Naive thymus-derived CD4-positive, alpha-beta T cell (primary cell): ENCODE measurements around the gene STS. TPM values are rescaled to one million over a fixed set of nuclear protein-coding genes. Genes with fewer than 3 reads are reported as not detected.

Experiments used
- ATAC-seq: fragments of 150-1000 bp; cut with Tn5 transposase; 2 replicates; pipeline ENCODE4 v1.10.0; 2021; ENCODE audit warnings: mild to moderate bottlenecking, moderate library complexity
- CTCF ChIA-PET: fragments of 350-600 bp; sonication (Branson Sonifier 250); formaldehyde crosslinking; loops from one replicate; lab custom pipeline; 2021; ENCODE audit warnings: antibody characterized with exemption; lab: Charles Lee
- POLR2A ChIA-PET: fragments of 350-600 bp; sonication (Branson Sonifier 250); formaldehyde crosslinking; loops from one replicate; lab custom pipeline; 2021; ENCODE audit warnings: antibody characterized with exemption, inconsistent platforms; lab: Charles Lee
- DNase-seq, 9 donors: peaks; one replicate each; pipeline versions ENCODE4 v3.0.0 to v3.0.0-alpha.2; 2020 to 2022; ENCODE audit warnings: mixed read lengths in 1 of 9
- H3K27ac ChIP-seq: one replicate; pipeline ENCODE4 v1.7.0; 2013; ENCODE audit warnings: mild to moderate bottlenecking, low read depth, low read length, moderate library complexity
- H3K27me3 ChIP-seq, 2 donors: one replicate each; pipeline ENCODE4 v1.7.0; 2013; ENCODE audit warnings: low read length in 2 of 2, mild to moderate bottlenecking in 2 of 2, moderate library complexity in 2 of 2; ENCODE audit not compliant: control insufficient read depth in 2 of 2, insufficient read depth in 2 of 2
- H3K36me3 ChIP-seq, 3 experiments: 1 replicate in 2 of 3; 2 replicates in 1 of 3; pipeline ENCODE4 v1.7.0; 2013; ENCODE audit warnings: low read length in 3 of 3, mild to moderate bottlenecking in 3 of 3, moderate library complexity in 1 of 3; ENCODE audit not compliant: insufficient read depth in 3 of 3, control insufficient read depth in 2 of 3
- H3K4me1 ChIP-seq, 2 donors: one replicate each; pipeline ENCODE4 v1.7.0; 2013; ENCODE audit warnings: low read length in 2 of 2, mild to moderate bottlenecking in 2 of 2, moderate library complexity in 1 of 2; ENCODE audit not compliant: control insufficient read depth in 2 of 2, insufficient read depth in 2 of 2
- H3K4me3 ChIP-seq: 2 replicates; pipeline ENCODE4 v1.7.0; 2013; ENCODE audit warnings: mild to moderate bottlenecking, low read length
- H3K9me3 ChIP-seq, 3 experiments: 1 replicate in 2 of 3; 2 replicates in 1 of 3; pipeline ENCODE4 v1.7.0; 2013; ENCODE audit warnings: low read length in 3 of 3; ENCODE audit not compliant: control insufficient read depth in 2 of 3
- H3K27ac Mint-ChIP-seq, 9 donors: one replicate each; pipeline ENCODE4 v1.8.0; 2020 to 2022; ENCODE audit warnings: mixed read lengths in 9 of 9, mild to moderate bottlenecking in 8 of 9, moderate library complexity in 5 of 9, inconsistent platforms in 2 of 9
- H3K27me3 Mint-ChIP-seq, 5 donors: one replicate each; pipeline ENCODE4 v1.8.0; 2021 to 2022; ENCODE audit warnings: mixed read lengths in 5 of 5, mild to moderate bottlenecking in 1 of 5
- H3K36me3 Mint-ChIP-seq, 5 donors: one replicate each; pipeline ENCODE4 v1.8.0; 2020 to 2022; ENCODE audit warnings: mixed read lengths in 5 of 5, mild to moderate bottlenecking in 3 of 5, inconsistent platforms in 1 of 5
- H3K4me1 Mint-ChIP-seq, 7 donors: one replicate each; pipeline ENCODE4 v1.8.0; 2020 to 2022; ENCODE audit warnings: mixed read lengths in 7 of 7, mild to moderate bottlenecking in 3 of 7, inconsistent platforms in 1 of 7
- H3K4me3 Mint-ChIP-seq, 10 donors: one replicate each; pipeline ENCODE4 v1.8.0; 2020 to 2022; ENCODE audit warnings: mild to moderate bottlenecking in 10 of 10, mixed read lengths in 10 of 10, moderate library complexity in 6 of 10, inconsistent platforms in 2 of 10
- H3K9me3 Mint-ChIP-seq, 11 donors: one replicate each; pipeline ENCODE4 v1.8.0; 2020 to 2022; ENCODE audit warnings: mixed read lengths in 11 of 11, mild to moderate bottlenecking in 4 of 11, inconsistent platforms in 1 of 11, moderate library complexity in 1 of 11
- intact Hi-C, 2 donors: fragments of 100-400 bp; cut with micrococcal nuclease; formaldehyde crosslinking; loops; one replicate each; pipeline ENCODE4 v1.15.1; 2023
- polyA plus RNA-seq, 2 donors: library from polyadenylated mRNA; unstranded; fragments of 300-500 nt; fragmentation: Illumina TruSeq; gene quantifications; one replicate each; pipeline ENCODE4 v1.2.3, GENCODE V29; 2021
- total RNA-seq, 6 experiments: library from RNA in 5 of 6; stranded (reverse) in 5 of 6; gene quantifications; 1 replicate in 5 of 6; 2 replicates in 1 of 6; pipeline ENCODE4 v1.2.3 and lab custom pipeline; 2021 to 2026

The STS gene
- total and polyA plus RNA-seq, 7 experiments from 2014 or later: 0.21 to 2.3 (median 0.78) TPM

- Mint-ChIP-seq H3K4me1 (peaks cover 4 to 62% (median 26%) of the 10 kb centered on the region in 7 donors), H3K4me3 (peak overlapping the region in 1 of 10 donors; percentile 5), H3K27me3 (no peaks in the 10 kb centered on the region), H3K9me3 (peaks cover 0 to 13% (median 0%) of the 10 kb centered on the region in 11 donors), H3K36me3 (peaks cover 0 to 71% (median 18%) of the 10 kb centered on the region in 5 donors), H3K27ac (no peak overlapping the region)
- no peaks in the 10 kb centered on the region for H3K9me3 ChIP-seq
- no peaks in the 10 kb centered on the region for H3K4me1 ChIP-seq
- H3K27ac ChIP-seq: no peak overlapping the region
- ATAC-seq (no peak), DNase-seq (no peak)
- no peaks in the 10 kb centered on the region for H3K36me3 ChIP-seq
- intact Hi-C loops: no loop called here
- H3K27me3 ChIP-seq: no peaks in the 10 kb centered on the region
- H3K4me3 ChIP-seq: no peak overlapping the region
- ChIA-PET CTCF (no interaction called here), POLR2A (no interaction called here)
Measured at GRCh38 chrX:7117587-7117986, 29.9 kb upstream of the STS start.

DNA sequence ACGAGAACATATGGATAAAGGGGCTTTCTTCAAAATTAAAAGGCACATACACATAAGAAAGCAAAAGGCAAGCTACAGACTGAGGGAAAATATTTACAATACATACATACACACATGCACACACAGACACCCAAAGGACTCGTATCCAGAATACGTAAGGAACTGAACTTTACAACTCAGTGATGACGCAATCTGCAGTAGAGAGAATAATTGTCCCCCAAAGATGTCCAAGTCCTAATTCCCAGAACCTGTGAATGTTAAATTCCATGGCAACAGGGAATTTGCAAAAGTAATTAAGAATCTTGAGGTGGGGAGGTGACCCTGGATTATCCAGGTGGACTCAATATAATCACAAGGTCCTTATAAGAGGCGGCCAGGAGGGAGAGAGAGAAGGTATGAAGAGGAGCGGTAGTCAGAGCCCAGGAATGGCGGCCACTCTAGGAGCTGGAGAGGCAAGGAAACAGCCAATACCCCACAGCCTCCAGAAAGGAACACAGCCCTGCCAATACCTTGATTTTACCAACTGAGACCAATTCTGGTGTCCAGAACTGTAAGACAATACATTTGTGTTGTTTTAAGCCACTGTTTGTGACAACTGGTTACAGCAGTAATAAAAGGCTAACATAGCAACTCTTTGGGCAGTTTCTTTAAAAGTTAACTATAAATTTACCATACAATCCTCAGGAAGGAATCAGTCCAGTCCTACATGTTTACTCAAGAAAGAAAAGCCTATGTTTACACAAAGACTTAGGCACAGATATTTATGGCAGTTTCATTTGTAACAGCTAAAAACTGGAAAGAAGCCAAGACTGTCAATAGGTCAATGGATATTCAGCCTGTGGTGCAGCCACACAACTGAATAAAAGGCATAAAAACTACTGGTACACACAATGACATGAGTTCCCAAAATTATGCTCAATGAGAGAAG is 27.3 kb upstream of the STS start:
- Mint-ChIP-seq H3K9me3 (peaks cover 0 to 23% (median 0%) of the 10 kb centered on the region in 11 donors), H3K4me3 (no peak overlapping the region), H3K4me1 (peaks cover 4 to 59% (median 32%) of the 10 kb centered on the region in 7 donors), H3K27ac (no peak overlapping the region), H3K27me3 (no peaks in the 10 kb centered on the region), H3K36me3 (peaks cover 0 to 63% (median 26%) of the 10 kb centered on the region in 5 donors)
- ChIA-PET CTCF (no interaction called here), POLR2A (no interaction called here)
- Histone ChIP-seq H3K4me3 (no peak overlapping the region), H3K36me3 (no peaks in the 10 kb centered on the region), H3K9me3 (no peaks in the 10 kb centered on the region), H3K27ac (no peak overlapping the region), H3K27me3 (no peaks in the 10 kb centered on the region), H3K4me1 (no peaks in the 10 kb centered on the region)
- ATAC-seq (no peak), DNase-seq (no peak)
- intact Hi-C loops: no loop called here

DNA sequence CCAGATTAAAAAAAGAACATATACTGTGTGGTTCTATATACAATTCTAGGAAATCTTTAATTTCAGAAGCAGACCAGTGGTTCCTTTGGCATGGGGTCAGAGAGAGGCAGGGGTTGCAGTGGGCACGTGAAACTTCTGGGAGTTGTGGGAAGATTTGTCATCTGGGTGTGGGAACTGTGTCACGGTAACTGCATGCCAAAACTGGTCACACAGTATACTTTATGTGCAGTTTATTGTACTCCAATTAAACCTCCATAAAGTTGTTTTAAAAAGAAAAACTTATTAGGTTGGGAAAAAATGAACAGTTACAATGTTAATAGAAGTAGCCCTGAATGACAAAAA is 26.7 kb upstream of the STS start:
- Histone ChIP-seq H3K9me3 (no peaks in the 10 kb centered on the region), H3K36me3 (no peaks in the 10 kb centered on the region), H3K4me3 (no peak overlapping the region), H3K27ac (no peak overlapping the region), H3K27me3 (no peaks in the 10 kb centered on the region), H3K4me1 (no peaks in the 10 kb centered on the region)
- H3K4me3 Mint-ChIP-seq: no peak overlapping the region
- ATAC-seq: no peak
- peaks cover 4 to 56% (median 29%) of the 10 kb centered on the region in 7 donors for H3K4me1 Mint-ChIP-seq
- H3K27ac Mint-ChIP-seq: no peak overlapping the region
- H3K27me3 Mint-ChIP-seq: no peaks in the 10 kb centered on the region
- ChIA-PET CTCF (no interaction called here), POLR2A (no interaction called here)
- intact Hi-C loops: no loop called here
- H3K9me3 Mint-ChIP-seq: peaks cover 0 to 28% (median 0%) of the 10 kb centered on the region in 11 donors
- no peak for DNase-seq
- peaks cover 0 to 69% (median 31%) of the 10 kb centered on the region in 5 donors for H3K36me3 Mint-ChIP-seq

DNA sequence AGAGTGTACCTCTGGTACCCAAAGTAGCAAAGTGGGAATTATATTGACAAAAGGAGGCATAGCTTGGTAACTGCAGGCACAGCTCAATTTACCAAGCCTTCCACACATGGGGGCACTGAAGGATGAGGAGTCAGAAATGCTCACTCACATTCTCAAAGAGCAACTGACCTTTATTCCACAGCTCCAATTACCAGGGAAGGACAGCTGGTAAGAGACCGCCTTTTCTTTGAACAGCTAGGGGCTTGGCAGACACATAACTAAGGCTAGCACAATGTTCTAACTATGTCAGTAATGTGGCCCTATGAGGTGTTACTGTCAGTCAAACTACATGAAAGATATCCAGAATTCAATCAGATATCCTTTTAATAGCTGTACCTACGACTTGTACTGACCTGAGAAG is 20.5 kb upstream of the STS start:
- Histone ChIP-seq H3K9me3 (no peaks in the 10 kb centered on the region), H3K27ac (no peak overlapping the region), H3K4me1 (no peaks in the 10 kb centered on the region), H3K36me3 (no peaks in the 10 kb centered on the region), H3K4me3 (no peak overlapping the region), H3K27me3 (no peaks in the 10 kb centered on the region)
- intact Hi-C loops: no loop called here
- no peaks in the 10 kb centered on the region for H3K27me3 Mint-ChIP-seq
- no peak for DNase-seq
- no peak overlapping the region for H3K27ac Mint-ChIP-seq
- CTCF ChIA-PET: no interaction called here
- no peak overlapping the region for H3K4me3 Mint-ChIP-seq
- H3K9me3 Mint-ChIP-seq: peaks cover 0 to 15% (median 0%) of the 10 kb centered on the region in 11 donors
- POLR2A ChIA-PET: no interaction called here
- H3K36me3 Mint-ChIP-seq: peaks cover 0 to 54% (median 16%) of the 10 kb centered on the region in 5 donors
- peaks cover under 1 to 28% (median 11%) of the 10 kb centered on the region in 7 donors for H3K4me1 Mint-ChIP-seq
- no peak for ATAC-seq

GRCh38 chrX:7131621-7132020 is 15.9 kb upstream of the STS start:
- no peak overlapping the region for H3K4me3 Mint-ChIP-seq
- Histone ChIP-seq H3K9me3 (no peaks in the 10 kb centered on the region), H3K36me3 (no peaks in the 10 kb centered on the region), H3K4me3 (no peak overlapping the region), H3K4me1 (no peaks in the 10 kb centered on the region), H3K27me3 (no peaks in the 10 kb centered on the region), H3K27ac (no peak overlapping the region)
- intact Hi-C loops: loop anchor here (1.0 to 5.0 kb wide), 4 partner anchors 15 to 796 kb away; partner anchors contain the start of genes STS (in 2 of the 2) and PNPLA4 (in 1 of the 2)
- H3K27me3 Mint-ChIP-seq: no peaks in the 10 kb centered on the region
- no peak for DNase-seq
- no peak for ATAC-seq
- H3K9me3 Mint-ChIP-seq: no peaks in the 10 kb centered on the region
- peaks cover 0 to 30% (median 3%) of the 10 kb centered on the region in 5 donors for H3K36me3 Mint-ChIP-seq
- CTCF ChIA-PET: no interaction called here
- peak overlapping the region in 2 of 9 donors; percentile 17 to 70 for H3K27ac Mint-ChIP-seq
- POLR2A ChIA-PET: no interaction called here
- H3K4me1 Mint-ChIP-seq: peaks cover 12 to 52% (median 39%) of the 10 kb centered on the region in 7 donors

DNA sequence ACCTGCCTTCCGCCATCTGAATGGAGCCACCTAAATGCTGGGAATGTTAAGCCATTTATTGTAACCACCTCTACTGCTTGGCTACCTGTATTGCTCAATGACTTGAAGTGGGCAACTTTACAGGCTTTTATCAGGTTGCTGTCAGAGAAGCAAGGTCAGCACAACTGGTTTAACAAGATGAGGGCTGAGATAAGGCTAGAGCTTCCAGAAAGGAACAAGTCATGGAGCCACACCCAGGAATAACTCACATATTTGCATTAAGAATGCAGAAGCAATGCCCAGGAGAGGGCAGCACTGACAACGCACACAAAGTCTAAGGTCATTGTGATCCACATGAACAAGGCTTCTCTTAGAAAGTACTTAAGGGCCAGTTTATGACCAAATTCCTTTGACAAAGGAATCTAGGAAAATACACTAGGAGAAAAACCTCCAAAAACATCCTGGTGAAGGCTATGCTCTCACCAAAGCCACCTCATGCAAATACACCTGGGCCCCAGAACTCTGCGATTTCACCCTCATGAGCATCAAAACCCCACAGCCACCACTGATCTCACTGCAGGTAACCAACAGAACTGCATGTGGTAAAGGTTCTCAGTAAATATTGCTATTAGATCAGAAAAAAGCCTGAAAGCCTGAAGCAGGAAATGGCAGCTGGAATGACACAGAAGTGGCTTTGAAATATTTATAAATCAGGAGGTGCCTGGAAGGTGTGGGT is 15.0 kb upstream of the STS start:
- H3K27me3 Mint-ChIP-seq: no peaks in the 10 kb centered on the region
- no peaks in the 10 kb centered on the region for H3K36me3 ChIP-seq
- peak overlapping the region in 3 of 10 donors; percentile 9 to 25 (median 11) for H3K4me3 Mint-ChIP-seq
- peaks cover 0 to 30% (median 3%) of the 10 kb centered on the region in 5 donors for H3K36me3 Mint-ChIP-seq
- ChIA-PET POLR2A (no interaction called here), CTCF (no interaction called here)
- no peaks in the 10 kb centered on the region for H3K4me1 ChIP-seq
- no peaks in the 10 kb centered on the region for H3K9me3 Mint-ChIP-seq
- peaks cover 12 to 53% (median 39%) of the 10 kb centered on the region in 7 donors for H3K4me1 Mint-ChIP-seq
- H3K4me3 ChIP-seq: no peak overlapping the region
- intact Hi-C loops: loop anchor here (1.0 to 5.0 kb wide), 4 partner anchors 14 to 795 kb away; partner anchors contain the start of genes STS (in 2 of the 2) and PNPLA4 (in 1 of the 2)
- no peak overlapping the region for H3K27ac ChIP-seq
- DNase-seq (peak in 5 of 9 donors; percentile 1 to 40 (median 18)), ATAC-seq (peak; percentile 60)
- peak overlapping the region in 8 of 9 donors; percentile 12 to 87 (median 72) for H3K27ac Mint-ChIP-seq
- no peaks in the 10 kb centered on the region for H3K9me3 ChIP-seq
- no peaks in the 10 kb centered on the region for H3K27me3 ChIP-seq
